GM19193 (cell line): ENCODE data around the gene ANK2.

Source experiments
- POLR2A ChIP-seq: IDR thresholded peaks from 4 replicates; pipeline ENCODE4 v1.6.1; 2011; ENCODE audit not compliant: insufficient read depth, insufficient read length; ENCODE audit errors: extremely low read depth

ANK2 gene

DNA sequence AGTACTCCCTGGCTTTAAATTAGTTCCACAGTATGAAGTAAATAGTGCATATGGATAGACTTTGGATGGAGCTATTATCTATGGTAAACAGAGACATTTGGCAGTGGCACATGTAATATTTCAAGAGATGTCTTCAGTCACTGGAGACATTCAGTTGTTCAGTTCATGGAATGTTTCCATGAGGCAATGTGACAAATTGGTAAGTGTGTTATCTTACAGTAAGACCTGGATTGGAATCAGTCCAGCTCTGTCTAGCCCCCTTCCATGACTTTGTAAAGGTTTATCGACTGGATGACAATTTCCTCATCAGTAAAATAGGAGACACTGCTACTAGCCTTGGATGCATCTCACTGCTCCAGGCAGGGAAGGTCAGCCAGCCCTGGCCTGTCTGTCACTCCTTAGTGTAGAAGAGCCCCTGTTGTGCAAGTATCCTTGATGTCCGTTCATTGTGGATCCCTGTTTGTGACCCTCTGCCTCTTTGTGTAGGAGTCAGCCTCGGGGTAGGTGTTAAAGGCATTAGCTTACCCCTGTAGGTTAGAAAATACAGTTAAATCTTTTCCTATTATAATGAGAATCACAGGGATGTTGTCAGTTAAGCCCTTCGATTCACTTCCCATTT, 335.9 kb downstream of the ANK2 start:
- no peak for TF ChIP-seq POLR2A

DNA sequence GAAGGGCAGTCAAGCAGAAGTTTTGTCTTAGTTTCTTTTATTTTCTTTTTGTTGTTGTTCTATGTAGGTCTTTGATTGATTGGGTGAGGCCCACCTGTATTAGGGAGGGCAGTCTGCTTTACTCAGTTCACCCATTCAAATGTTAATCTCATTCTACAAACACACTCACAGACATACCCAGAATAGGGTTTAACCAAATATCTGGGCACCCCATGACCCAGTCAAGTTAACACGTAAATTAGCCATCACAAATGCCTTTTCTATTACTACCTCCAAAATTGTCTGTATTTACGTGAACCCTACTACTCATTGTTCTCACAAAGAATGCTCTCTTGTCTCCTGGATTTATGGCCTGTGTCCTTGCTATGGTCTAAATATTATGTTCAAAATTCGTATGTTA, 339.7 kb downstream of the ANK2 start:
- TF ChIP-seq POLR2A = no peak

DNA sequence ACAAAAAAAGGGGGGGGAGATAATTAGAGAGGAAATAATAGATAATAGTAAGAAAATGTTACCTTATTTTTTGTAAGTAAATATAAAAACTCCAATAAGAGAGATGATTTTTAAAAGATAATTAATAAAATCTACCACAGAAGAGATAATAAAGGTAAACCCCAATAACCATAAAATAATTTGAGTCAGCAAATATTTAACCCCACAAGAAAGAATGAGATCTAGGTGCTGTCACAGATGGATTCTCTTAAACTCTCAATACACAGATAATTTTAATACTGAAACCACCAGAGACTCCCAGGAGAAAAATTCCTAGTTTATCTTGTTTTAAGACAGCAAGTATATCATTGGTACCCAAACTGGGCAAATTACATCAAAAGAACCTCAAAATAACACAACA, 341.4 kb downstream of the ANK2 start:
- TF ChIP-seq POLR2A = no peak

DNA sequence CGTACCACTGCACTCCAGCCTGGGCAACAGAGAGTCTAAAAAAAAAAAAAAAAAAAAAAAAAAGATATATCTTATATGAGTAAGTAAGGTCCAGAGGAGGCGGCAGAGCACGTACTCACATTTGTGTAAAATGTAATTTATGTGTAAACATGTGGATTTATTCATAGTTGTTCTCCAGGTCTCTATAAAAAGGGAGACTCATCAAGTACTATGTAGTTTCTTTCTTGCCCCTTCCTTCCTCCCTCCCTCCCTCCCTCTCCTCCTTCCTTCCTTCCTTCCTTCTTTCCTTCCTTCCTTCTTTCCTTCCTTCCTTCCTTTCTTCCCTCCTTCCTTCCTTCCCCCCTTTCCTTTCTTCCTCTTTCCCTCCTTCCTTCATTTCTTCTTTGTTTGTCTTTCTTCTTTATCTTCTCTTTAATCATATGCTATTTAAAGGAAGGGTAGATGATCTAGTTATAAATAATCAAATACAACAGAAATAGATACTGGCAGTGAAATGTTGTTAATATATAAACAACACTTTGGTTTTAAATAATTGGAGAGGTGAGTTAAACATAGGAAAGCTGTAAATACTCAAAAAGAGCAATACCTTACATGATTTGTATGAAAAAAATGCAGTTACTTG, 344.8 kb downstream of the ANK2 start:
- TF ChIP-seq POLR2A = no peak

DNA sequence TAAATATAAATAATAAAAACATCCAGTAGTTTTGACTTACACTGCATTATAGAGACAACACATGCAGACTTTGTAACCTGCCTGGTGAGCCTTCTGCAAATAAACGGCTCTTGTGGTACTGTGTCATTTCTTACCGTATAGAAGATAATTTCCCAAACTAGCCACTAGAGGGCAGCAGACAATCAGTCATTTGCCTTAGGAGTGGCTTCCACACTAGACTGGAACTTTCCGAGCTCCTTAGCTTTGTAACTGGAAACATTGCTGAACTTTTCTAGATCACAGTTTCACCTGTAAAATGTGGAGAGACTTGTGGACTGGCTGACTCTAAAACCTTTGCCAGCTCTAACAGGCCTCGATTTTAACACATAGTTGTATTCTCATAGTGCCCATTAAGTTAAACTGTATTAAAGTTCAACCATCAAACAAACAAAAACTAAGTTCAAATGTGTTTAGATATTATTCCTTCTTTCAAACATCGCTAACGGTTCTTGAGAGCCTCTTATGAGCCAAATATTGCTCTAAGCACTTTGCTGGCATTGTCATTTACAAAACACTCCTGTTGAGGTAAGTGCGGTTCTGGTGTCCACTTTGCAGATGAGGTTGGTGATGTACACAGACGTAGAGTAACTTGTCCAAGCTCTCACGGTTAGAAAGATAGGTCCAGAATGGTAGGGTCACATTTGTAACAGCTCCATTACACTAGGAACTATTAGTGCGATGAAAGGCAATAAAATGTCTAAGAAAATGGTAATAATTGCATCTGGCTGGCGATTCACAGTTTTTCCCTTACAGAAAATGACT, 345.5 kb downstream of the ANK2 start:
- no peak for TF ChIP-seq POLR2A

DNA sequence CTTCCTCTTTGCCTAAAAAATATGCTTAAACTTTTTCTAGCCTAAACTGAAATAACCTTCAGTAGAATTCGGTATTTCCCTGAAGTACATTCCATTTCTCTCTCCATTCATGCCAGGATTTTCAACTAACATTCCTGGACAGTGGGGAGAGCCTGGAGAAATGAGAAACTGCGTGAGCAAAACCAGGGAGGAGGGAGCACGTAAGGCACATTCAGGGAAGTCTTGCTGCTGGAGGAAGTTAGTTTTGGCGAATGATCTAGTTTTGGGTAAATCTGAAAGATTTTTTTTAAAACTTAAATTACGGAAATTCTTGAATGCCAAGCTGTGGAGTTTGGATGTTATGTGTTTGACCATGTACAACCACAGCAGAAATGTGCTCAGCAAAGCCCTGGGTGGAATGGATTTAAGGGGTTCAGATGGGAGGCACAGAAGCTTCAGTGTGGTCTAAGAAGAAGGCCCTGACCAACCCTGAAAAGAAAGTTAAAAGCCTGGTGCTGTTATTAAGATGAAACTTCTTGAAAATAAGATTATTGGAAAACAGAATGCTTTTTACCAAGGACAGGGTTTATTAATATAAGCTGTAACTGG, 347.8 kb downstream of the ANK2 start:
- no peak for TF ChIP-seq POLR2A

DNA sequence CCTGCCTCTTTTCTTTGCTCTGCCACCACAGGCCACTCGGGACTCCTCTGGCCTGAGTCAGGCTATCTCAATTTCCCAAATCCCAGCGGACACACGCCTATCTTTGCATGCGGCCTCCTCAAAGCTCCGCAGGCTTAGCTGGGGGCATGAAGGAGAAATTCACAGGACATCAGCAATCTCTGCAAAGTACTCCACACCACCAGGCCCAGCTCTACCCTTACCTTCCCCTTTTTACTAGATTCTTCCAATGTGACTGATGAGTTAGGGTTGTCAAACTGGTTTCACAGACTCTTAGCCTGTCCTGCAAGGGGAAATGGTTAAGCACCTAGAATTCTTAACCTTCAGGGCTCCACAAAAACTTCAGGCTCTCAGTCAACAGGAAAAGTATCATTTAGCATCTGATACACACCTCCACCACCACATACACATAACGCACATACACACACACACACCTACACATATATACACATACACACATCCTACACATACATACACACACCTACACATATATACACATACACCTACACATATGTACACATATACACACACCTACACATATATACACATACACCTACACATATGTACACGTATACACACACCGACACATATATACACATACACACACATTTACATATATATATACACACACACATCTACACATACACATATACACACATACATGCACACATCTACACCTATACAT, 349.1 kb downstream of the ANK2 start:
- TF ChIP-seq POLR2A = no peak

DNA sequence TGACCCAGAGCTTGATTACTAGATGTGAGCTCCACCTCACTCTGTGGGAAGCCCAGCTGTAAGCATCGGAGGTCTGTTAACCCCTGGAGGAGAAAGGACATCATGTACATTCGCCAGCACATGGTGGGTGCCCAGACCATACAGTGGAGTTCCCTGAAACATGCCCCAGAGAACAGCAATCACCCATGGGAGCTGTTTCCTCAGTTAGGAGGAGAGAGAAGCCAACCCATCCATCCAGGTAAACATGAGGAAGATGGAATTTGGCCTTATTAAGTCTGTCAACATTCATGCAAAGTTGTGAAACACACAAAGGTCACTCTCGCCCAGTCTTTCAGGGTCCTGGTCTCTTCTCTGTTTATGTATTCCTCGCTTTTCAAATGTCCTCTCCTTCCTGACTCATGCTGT, 354.7 kb downstream of the ANK2 start:
- TF ChIP-seq POLR2A = no peak

DNA sequence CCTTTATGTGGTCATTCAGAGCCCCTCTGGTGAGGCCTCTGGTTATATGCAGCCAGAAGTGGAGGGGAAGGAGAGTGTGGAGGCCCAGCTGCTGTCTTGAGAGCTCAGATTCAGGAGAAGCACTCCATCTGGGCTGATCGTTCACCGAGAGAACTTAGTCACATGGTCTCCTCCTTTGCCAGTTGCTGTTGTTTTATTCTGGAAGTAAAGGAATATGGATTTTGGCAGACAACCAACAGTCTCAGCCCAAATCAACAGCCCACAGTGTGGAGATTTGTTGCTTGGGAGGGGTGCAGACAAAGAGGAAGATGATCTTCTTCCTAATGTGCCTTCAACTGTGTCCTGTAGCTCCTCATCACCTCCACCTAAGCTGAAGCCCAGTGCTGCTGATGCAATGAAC, 355.4 kb downstream of the ANK2 start:
- TF ChIP-seq POLR2A = no peak

DNA sequence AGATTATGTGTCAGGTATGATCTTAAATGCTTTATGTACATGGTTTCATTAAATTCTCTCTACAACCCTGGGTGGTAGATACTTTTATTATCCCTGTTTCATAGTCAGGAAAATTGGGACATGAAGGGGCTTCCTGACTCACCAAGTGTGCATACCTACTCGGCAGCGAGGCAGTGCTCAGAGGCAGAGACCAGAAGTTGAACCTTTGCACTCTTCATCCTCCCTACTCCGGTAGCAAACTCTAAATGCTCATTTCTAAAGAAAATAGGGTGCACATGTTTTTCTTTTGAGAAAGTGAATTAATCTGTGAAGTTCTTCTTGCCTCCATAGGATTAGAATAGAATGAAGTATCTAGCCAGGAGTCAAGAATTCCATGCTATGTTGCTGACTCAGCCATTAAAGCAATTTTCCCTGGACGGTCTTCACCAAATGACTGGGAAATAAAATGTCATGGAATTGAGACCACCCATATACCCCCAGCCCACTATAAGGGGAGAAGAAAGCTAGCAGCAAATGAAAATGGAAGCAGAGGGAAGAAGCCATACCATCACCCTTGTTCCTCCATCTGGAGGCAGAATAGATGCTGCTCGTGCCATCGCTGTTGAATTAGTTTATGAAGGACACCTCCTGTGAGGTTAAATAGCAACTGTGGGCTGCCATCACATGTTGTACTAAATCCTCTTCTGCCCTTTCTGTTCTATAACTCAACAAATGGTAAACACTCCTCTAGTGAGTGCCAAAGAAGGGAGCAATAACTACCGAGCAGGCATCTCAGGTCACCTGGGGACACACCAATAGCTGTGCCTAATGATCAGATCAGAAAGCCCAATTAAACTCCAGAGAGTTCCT, 356.6 kb downstream of the ANK2 start:
- TF ChIP-seq POLR2A = no peak

DNA sequence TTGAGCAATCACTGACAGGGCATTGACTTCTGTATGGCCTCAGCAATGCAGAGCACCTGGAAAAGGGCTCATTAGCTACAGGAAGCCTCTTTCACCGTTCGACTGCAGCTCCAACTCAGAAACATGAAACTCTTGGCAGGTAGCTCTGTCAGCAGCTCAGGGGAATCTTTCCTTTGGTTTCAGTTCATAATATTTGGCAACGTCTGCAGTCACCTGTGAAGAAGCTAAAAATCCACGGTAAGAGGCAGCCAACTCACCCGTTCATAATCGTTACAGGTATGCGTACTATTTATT, 357.2 kb downstream of the ANK2 start:
- TF ChIP-seq POLR2A = no peak

DNA sequence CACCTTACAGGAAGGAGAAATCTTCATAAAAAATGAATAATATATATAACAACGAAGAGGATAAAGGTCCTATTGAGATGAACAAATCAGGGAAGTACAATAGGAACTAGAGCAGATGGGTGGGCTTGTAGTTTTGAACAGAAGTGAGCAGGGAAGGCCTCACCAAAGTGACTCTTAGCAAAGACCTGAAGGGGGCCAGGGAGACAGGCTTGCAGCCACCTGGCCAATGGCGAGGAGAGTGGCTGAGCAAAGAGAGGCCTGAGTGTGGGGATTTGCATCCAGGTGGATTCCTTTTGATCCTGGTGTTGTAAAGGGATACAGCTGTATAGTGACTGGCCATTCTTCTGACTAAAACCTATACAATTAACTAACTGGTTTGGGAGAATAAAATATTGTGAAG, 358.0 kb downstream of the ANK2 start:
- no peak for TF ChIP-seq POLR2A

DNA sequence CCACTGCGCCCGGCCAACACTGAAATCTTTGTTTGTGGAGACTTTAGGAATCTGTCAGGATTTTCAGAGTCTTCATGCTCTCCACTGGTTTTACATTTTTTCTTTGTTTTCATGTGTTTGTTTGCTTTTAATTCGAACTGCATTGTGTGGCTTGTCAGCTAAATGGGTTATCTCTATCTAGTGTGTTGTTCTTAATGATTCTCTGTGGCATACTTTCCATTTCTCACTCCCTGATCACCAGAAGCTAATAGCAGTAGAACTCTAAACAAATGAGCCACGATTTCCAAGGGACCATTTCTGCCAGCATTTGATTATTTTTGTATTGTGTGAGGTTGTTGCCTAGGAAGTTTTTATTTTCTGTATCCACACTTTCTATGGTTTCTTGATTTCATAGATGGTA, 359.7 kb downstream of the ANK2 start:
- no peak for TF ChIP-seq POLR2A

DNA sequence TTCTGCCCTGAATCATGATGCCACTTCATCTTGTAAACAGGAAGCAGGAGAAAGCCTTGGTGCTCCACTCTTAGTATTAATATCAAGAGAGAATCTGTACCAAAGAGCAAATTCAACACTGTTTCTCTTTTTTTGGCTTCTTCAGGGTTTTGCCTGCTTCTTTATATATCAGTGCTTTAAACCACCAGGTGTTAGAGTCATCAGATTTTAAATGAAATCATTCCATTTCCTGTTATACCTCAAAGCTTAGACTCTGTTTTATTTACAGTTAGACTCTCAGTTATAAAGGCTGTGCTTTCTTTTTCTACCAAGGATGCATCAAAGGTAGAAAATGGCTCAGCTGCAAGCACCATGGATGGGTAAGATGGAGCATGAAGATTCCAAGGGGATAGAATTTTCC, 361.2 kb downstream of the ANK2 start:
- TF ChIP-seq POLR2A = no peak

DNA sequence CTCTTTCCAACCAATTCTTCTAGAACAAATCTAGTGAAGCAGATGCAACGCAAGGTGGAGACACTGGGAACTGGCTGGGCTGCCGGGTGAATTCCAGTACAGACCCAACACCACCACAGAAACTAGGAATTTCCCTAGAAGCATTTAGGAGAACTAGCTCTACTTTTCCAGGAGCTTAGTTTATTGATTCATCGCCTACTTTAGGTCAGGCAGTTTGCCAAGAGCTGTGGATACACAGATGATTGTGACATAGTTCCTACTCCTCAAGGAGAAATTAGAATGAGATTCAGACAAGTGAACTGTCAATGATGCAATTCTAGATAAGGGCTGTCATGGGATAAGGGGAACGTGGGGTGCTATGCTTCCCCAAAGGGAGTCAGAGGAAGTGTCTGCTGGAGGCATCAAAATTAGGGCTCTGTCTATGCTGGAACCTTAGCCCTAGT, 362.1 kb downstream of the ANK2 start:
- TF ChIP-seq POLR2A = no peak

DNA sequence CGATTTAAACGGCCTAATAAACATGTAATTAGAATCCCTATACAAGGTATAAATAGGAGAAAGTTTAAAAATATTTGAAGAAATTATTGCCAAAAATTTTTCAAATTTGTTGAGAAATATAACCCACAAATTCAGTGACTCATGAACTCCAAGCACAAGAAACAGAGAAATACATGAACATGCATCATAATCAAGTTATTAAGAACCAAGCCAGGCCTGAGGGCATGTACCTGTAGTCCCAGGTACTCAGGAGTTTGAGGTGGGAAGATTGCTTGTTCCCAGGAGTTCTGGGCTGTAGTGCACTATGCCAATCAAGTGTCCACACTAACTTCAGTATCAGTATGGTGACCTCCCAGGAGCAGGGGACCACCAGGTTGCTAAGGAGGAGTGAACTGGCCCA, 370.2 kb downstream of the ANK2 start:
- no peak for TF ChIP-seq POLR2A
